Stimulated activated CD4-positive, alpha-beta T cell treated with anti-CD3 and anti-CD28 coated beads, Interleukin-12 subunit alpha, Interleukin-12 subunit beta, amount 100 ng/mL, for 24 hours (primary cell): ENCODE data around the gene QSOX1.
"Not testable (repeated sequence)": the region's sequence is repeated elsewhere in the genome, so short reads cannot be mapped to it uniquely, and the experiment has no call there.

ENCODE experiments used
- DNase-seq, 2 experiments: peaks; one replicate each; pipeline ENCODE4 v3.0.0-alpha.2; 2020; ENCODE audit warnings: low read depth in 2 of 2

The QSOX1 gene

DNA sequence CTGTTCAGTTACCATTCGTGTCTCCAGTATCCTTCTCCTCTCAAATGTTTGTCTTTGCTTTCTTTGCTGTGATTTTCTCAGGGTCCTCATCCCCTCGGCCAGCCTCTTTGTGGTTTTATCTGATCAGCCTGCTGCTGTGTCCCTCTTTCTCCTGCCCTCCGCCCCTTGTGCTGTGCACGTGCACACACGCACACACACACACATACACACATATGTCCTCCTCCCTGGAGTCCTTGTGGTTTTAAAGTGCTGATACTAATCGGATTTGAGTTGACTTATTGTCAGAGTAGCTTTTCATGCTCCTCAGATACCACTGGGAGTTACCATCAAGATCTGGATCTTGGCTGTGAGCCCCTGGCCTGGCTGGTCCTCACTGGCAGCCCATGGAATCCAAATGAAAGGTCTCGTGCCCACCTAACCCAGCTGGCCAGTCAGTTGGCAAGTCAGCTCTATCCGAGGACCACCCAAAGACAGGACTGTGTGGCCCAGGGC is 34.1 kb downstream of the QSOX1 start:
- no peak for DNase-seq

GRCh38 chr1:180190091-180190490 is 35.4 kb downstream of the QSOX1 start:
- DNase-seq = no peak

- no peak for DNase-seq
These were observed 37.5 kb downstream of the QSOX1 start for GRCh38 chr1:180192172-180192571.

GRCh38 chr1:180193141-180194047 is 38.7 kb downstream of the QSOX1 start:
- no peak for DNase-seq

GRCh38 chr1:180194048-180194425 is 39.4 kb downstream of the QSOX1 start:
- no peak for DNase-seq

GRCh38 chr1:180194546-180195207 is 40.0 kb downstream of the QSOX1 start:
- no peak for DNase-seq

DNA sequence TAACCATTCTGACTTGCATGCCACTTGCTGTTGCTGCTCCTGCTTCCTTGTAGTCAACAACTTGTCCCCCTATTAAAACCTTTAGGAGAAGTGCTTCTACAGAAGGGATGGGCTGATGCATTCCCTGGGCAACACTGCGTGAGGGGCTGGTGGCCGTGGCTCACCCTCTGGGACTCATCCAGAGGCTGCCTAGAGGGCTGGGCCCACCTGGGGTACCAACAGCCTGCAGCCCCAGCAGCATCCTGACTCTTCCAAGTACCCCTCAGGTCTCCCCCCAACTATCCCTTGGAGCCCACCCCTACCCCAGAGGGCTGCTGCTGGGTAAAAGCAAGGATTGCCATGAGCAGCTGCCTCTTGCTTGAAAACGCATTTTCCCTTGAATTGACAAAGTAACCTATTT is 40.7 kb downstream of the QSOX1 start:
- DNase-seq = no peak

- DNase-seq = no peak
These were observed 41.2 kb downstream of the QSOX1 start for GRCh38 chr1:180195916-180196315.

DNA sequence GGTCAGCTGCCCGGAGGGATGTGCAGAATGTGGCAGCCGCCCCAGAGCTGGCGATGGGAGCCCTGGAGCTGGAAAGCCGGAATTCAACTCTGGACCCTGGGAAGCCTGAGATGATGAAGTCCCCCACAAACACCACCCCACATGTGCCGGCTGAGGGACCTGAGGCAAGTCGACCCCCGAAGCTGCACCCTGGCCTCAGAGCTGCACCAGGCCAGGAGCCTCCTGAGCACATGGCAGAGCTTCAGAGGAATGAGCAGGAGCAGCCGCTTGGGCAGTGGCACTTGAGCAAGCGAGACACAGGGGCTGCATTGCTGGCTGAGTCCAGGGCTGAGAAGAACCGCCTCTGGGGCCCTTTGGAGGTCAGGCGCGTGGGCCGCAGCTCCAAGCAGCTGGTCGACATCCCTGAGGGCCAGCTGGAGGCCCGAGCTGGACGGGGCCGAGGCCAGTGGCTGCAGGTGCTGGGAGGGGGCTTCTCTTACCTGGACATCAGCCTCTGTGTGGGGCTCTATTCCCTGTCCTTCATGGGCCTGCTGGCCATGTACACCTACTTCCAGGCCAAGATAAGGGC is 41.9 kb downstream of the QSOX1 start:
- no peak for DNase-seq

DNA sequence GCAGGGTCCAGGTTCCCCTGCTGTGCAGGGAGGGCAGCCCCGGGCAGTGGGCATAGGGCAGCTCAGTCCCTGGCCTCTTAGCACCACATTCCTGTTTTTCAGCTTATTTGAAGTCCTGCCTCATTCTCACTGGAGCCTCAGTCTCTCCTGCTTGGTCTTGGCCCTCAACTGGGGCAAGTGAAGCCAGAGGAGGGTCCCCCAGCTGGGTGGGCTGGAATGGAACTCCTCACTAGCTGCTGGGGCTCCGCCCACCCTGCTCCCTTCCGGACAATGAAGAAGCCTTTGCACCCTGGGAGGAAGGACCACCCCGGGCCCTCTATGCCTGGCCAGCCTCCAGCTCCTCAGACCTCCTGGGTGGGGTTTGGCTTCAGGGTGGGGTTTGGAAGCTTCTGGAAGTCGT is 42.6 kb downstream of the QSOX1 start:
- no peak for DNase-seq

- DNase-seq = no peak
These were observed 43.5 kb downstream of the QSOX1 start for GRCh38 chr1:180198196-180198595.

DNA sequence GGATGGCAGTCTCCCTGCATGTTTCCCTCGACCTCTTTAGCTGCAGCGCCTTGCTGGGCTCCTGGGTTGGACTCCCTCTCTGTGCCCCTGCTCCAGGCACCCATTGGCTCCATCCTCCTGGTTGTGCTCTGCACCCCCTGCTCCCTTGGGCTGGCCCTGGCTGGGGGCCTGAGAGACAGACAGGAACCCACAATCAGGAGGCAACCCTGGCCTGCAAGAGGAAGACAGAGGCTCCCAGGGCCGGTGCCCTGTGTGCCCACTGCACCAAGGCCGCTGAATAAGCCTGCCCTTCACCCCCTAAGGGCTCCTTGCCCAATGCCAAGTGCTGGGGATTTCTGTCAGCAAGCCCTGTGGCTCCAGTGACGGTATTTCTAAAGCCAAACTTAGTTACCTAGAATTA is 43.9 kb downstream of the QSOX1 start:
- no peak for DNase-seq

GRCh38 chr1:180199018-180199417 is 44.3 kb downstream of the QSOX1 start:
- DNase-seq = no peak

- no peak for DNase-seq
These were observed 47.0 kb downstream of the QSOX1 start for GRCh38 chr1:180201451-180202200.

DNA sequence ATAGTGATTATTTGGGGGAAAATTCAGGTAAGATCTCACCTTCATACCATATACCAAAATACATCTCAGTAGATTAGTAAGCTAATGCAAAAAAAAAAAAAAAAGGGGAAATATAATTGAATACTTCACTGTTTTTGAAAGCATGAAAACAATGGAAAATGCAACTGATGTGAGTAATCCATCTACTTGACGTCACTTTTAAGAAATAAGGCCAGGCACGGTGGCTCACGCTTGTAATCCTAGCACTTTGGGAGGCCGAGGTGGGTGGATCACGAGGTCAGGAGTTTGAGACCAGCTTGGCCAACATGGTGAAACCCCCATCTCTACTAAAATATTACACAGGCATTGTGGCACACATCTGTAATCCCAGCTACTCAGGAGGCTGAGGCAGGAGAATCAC is 47.9 kb downstream of the QSOX1 start:
- not testable (repeated sequence) for DNase-seq

GRCh38 chr1:180204231-180204630 is 49.6 kb downstream of the QSOX1 start:
- no peak for DNase-seq

- DNase-seq = no peak
These were observed 51.9 kb downstream of the QSOX1 start for GRCh38 chr1:180206581-180206980.

GRCh38 chr1:180208264-180208663 is 53.6 kb downstream of the QSOX1 start:
- no peak for DNase-seq

DNA sequence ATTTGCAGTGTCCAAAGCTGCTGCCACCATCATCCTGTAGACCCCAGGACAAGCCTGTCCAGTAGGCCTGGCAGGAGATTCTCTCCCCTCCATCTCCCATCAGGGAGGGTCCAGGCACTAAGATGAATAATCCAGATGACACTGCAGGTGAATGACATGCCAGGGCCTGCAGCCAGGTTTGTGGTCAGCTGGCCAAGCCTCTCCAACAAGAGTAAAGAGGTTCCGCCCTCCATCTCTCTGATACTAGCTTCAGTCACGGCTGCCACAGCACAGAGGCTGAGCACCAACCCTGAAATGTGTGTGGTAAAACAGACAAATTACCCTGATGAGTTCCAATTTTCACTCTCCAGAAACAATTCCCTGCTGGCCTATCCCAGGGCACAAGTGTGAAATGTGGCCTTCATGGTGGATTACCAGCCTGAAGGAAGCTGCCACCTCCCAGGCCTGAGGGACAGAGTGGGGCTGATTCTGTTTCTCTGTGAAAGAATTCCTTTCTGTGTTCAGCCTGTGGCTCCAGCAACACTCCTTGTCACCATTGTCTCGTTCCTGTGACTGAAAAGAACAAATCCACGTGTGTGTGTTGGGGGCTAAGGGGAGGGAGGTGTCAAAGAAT is 55.4 kb downstream of the QSOX1 start:
- no peak for DNase-seq

- DNase-seq = no peak
These were observed 56.6 kb downstream of the QSOX1 start for GRCh38 chr1:180211156-180211859.

- DNase-seq = no peak
These were observed 57.2 kb downstream of the QSOX1 start for GRCh38 chr1:180211860-180212229.
